HG03571 (cell line): ENCODE measurements around the gene CREB5.

Experiments used
- ATAC-seq: cut with Tn5 transposase; IDR thresholded peaks from one replicate; pipeline ENCODE4 v1.9.1; 2021; ENCODE audit not compliant: unreplicated experiment

Gene CREB5

DNA sequence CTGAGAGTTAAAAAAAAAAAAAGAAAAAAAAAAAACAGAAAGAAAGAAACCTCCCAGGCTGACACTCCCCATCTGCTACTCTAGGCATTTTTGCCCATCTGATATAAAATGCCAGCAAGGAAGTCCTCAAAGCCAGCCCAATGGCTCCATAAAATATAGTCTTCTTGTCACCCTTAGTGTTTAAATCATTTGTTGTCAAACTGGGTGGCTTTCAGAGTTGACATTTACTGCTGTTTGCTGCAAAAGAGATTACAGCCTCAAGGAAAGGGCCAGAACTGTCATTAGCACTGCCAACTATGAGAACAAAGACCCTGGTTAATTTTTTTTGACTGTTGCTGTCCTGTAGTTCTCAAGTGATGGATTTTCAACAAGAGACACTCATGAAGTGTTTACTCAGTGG, 459.3 kb downstream of the CREB5 start:
- no peak for ATAC-seq

DNA sequence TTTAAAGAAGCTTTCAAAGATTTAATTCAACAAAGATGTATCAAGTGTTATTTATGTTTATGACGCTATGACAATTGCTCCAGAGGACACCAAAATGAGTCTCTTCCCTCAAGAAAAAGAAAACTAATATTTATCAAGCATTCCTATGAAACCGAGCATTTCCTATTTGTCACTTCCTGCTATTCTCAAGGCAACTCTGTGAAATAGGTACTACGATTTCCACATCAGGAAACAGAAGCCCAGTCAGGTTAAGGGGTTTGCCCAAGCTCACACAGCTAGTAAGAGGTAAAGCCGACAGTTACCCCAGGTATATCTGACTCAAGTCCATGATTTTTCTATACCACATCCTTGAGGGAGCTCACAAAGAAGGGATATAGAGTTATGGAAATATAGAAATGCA, 459.9 kb downstream of the CREB5 start:
- no peak for ATAC-seq

DNA sequence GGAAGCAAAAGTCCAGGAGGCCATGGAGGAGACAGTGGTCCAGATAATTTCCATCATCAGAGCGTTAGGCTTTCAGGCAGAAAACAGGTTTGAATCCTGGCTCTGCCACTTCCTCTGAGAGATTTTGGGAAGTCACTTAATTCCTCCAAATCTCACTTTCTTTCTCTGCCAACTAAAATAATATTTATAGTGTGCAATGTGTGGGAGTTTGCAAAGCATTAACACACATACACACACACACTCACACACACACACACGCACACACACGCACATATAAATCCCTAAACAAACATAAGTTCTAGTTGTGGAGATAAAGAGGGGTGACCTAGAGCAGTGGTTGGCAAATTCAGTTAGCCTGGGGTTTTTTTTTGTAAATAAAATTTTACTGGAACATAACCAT, 461.0 kb downstream of the CREB5 start:
- ATAC-seq: no peak

DNA sequence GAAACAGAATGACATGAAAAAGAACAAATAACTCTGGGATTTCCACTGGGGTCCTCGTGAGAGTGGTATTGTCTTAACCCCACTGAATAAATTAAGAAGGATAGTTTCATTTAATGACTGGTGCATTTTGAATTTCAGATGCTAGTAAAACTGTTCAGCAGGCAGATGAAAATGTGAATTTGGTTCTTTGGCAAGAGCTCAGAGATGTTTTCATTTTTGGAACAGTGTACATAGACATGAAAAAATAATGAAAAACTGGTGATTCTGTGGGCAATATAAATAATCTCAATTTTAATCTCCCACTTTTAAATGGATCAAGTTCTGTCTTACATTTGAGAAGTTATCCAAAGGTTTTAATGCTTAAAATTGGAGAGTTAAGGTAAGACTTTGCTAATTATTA, 461.7 kb downstream of the CREB5 start:
- ATAC-seq: no peak
